Neutrophil (primary cell): ENCODE measurements around the gene MMP17.

Experiments used
- H3K27ac ChIP-seq: fragments of 200-600 bp; sonication (generic); 2 replicates; pipeline ENCODE4 v1.5.1; 2016; ENCODE audit warnings: mild to moderate bottlenecking, moderate library complexity
- H3K27me3 ChIP-seq: fragments of 200-600 bp; sonication (generic); 2 replicates; pipeline ENCODE4 v1.6.0; 2016; ENCODE audit warnings: mild to moderate bottlenecking
- H3K36me3 ChIP-seq: fragments of 200-600 bp; sonication (generic); 2 replicates; pipeline ENCODE4 v1.5.1; 2017
- H3K4me1 ChIP-seq, 2 experiments: fragments of 200-600 bp in 1 of 2; sonication (generic) in 1 of 2; 1 replicate in 1 of 2; 2 replicates in 1 of 2; pipeline versions ENCODE4 v1.5.1 to v1.6.1; 2013 to 2016; ENCODE audit warnings: low read depth in 1 of 2, low read length in 1 of 2, mild to moderate bottlenecking in 1 of 2, moderate library complexity in 1 of 2; ENCODE audit not compliant: control insufficient read depth in 1 of 2, insufficient read depth in 1 of 2
- H3K4me3 ChIP-seq, 2 experiments: fragments of 200-600 bp in 1 of 2; sonication (generic) in 1 of 2; 1 replicate in 1 of 2; 2 replicates in 1 of 2; pipeline ENCODE4 v1.5.1; 2013 to 2016; ENCODE audit warnings: low read depth in 1 of 2, low read length in 1 of 2, mild to moderate bottlenecking in 1 of 2, moderate library complexity in 1 of 2
- H3K9me3 ChIP-seq: fragments of 200-600 bp; sonication (generic); 2 replicates; pipeline ENCODE4 v1.5.1; 2016
- CTCF ChIP-seq: fragments of 200-600 bp; sonication (generic); IDR thresholded peaks from 2 replicates; pipeline ENCODE4 v1.5.1; 2016; ENCODE audit warnings: antibody characterized with exemption

MMP17 gene

GRCh38 chr12:131853832-131854797 lies 25.9 kb downstream of the MMP17 start:
- Histone ChIP-seq H3K9me3 (no peaks in the 10 kb centered on the region), H3K4me1 (peaks cover 11 to 16% of the 10 kb centered on the region in 2 experiments), H3K4me3 (no peak overlapping the region), H3K36me3 (no peaks in the 10 kb centered on the region), H3K27me3 (no peaks in the 10 kb centered on the region), H3K27ac (no peak overlapping the region)
- TF ChIP-seq CTCF, result no peak

- Histone ChIP-seq H3K36me3 (no peaks in the 10 kb centered on the region), H3K27ac (no peak overlapping the region), H3K27me3 (no peaks in the 10 kb centered on the region), H3K4me3 (no peak overlapping the region), H3K9me3 (no peaks in the 10 kb centered on the region), H3K4me1 (peaks cover 14 to 20% of the 10 kb centered on the region in 2 experiments)
- no peak for TF ChIP-seq CTCF
Observed at GRCh38 chr12:131854861-131855476, 26.8 kb downstream of the MMP17 start.

GRCh38 chr12:131855521-131856142 lies 27.4 kb downstream of the MMP17 start:
- Histone ChIP-seq H3K36me3 (no peaks in the 10 kb centered on the region), H3K27ac (no peak overlapping the region), H3K27me3 (no peaks in the 10 kb centered on the region), H3K9me3 (no peaks in the 10 kb centered on the region), H3K4me1 (peaks cover 21 to 26% of the 10 kb centered on the region in 2 experiments), H3K4me3 (no peak overlapping the region)
- no peak for TF ChIP-seq CTCF

- no peaks in the 10 kb centered on the region for H3K9me3 ChIP-seq
- no peak overlapping the region for H3K4me3 ChIP-seq
- no peaks in the 10 kb centered on the region for H3K36me3 ChIP-seq
- no peak overlapping the region for H3K27ac ChIP-seq
- peaks cover 30 to 35% of the 10 kb centered on the region in 2 experiments for H3K4me1 ChIP-seq
- no peaks in the 10 kb centered on the region for H3K27me3 ChIP-seq
- TF ChIP-seq CTCF, result no peak
Observed at GRCh38 chr12:131856366-131857097, 28.3 kb downstream of the MMP17 start.
